Mucosa of rectum (tissue), 2 donors: ENCODE results near the gene N4BP2.

Experiments used
- H3K27ac ChIP-seq, 2 donors: one replicate each; pipeline ENCODE4 v1.7.0; 2013; ENCODE audit warnings: inconsistent platforms in 2 of 2, low read depth in 2 of 2, low read length in 2 of 2
- H3K27me3 ChIP-seq, 2 donors: one replicate each; pipeline ENCODE4 v1.7.0; 2013; ENCODE audit warnings: low read length in 2 of 2; ENCODE audit not compliant: control insufficient read depth in 2 of 2, insufficient read depth in 2 of 2
- H3K36me3 ChIP-seq, 2 donors: one replicate each; pipeline ENCODE4 v1.7.0; 2013; ENCODE audit warnings: low read length in 2 of 2; ENCODE audit not compliant: control insufficient read depth in 2 of 2, insufficient read depth in 2 of 2
- H3K4me1 ChIP-seq, 2 donors: one replicate each; pipeline ENCODE4 v1.7.0; 2013; ENCODE audit warnings: low read length in 2 of 2, mild to moderate bottlenecking in 1 of 2; ENCODE audit not compliant: control insufficient read depth in 2 of 2, insufficient read depth in 2 of 2
- H3K4me3 ChIP-seq, 2 donors: one replicate each; pipeline ENCODE4 v1.7.0; 2013; ENCODE audit warnings: low read length in 2 of 2
- H3K9ac ChIP-seq, 2 donors: one replicate each; pipeline ENCODE4 v1.7.0; 2013; ENCODE audit warnings: low read length in 2 of 2, low read depth in 1 of 2, mild to moderate bottlenecking in 1 of 2
- H3K9me3 ChIP-seq, 2 donors: one replicate each; pipeline ENCODE4 v1.7.0; 2013; ENCODE audit warnings: low read length in 2 of 2; ENCODE audit not compliant: control insufficient read depth in 2 of 2
- donor health status: healthy.
- donor health status: Normal muscosa, but diverticular disease.

The N4BP2 gene

GRCh38 chr4:40202474-40202873 is 145.8 kb downstream of the N4BP2 start:
- Histone ChIP-seq H3K9ac (peak overlapping the region in 1 of 2 donors; percentile 60), H3K4me3 (peak overlapping the region in 1 of 2 donors; percentile 33), H3K27ac (peak overlapping the region in 1 of 2 donors; percentile 87), H3K4me1 (peaks cover 0 to 11% of the 10 kb centered on the region in 2 donors), H3K36me3 (no peaks in the 10 kb centered on the region), H3K27me3 (no peaks in the 10 kb centered on the region), H3K9me3 (no peaks in the 10 kb centered on the region)

- no peaks in the 10 kb centered on the region for H3K36me3 ChIP-seq
- no peaks in the 10 kb centered on the region for H3K27me3 ChIP-seq
- peak overlapping the region in 1 of 2 donors; percentile 32 for H3K9ac ChIP-seq
- H3K9me3 ChIP-seq: no peaks in the 10 kb centered on the region
- H3K27ac ChIP-seq: peak overlapping the region; percentile 58 to 71
- peaks cover 0 to 11% of the 10 kb centered on the region in 2 donors for H3K4me1 ChIP-seq
- H3K4me3 ChIP-seq: peak overlapping the region in 1 of 2 donors; percentile 55
These were observed 148.0 kb downstream of the N4BP2 start for GRCh38 chr4:40204507-40205258.

GRCh38 chr4:40205259-40206198 is 148.9 kb downstream of the N4BP2 start:
- Histone ChIP-seq H3K9me3 (no peaks in the 10 kb centered on the region), H3K36me3 (no peaks in the 10 kb centered on the region), H3K27me3 (no peaks in the 10 kb centered on the region), H3K4me3 (peak overlapping the region in 1 of 2 donors; percentile 55), H3K9ac (peak overlapping the region in 1 of 2 donors; percentile 32), H3K27ac (peak overlapping the region; percentile 58 to 71), H3K4me1 (peaks cover 0 to 11% of the 10 kb centered on the region in 2 donors)

GRCh38 chr4:40206426-40206825 is 149.8 kb downstream of the N4BP2 start:
- H3K9me3 ChIP-seq: no peaks in the 10 kb centered on the region
- no peaks in the 10 kb centered on the region for H3K27me3 ChIP-seq
- peak overlapping the region in 1 of 2 donors; percentile 55 for H3K4me3 ChIP-seq
- H3K4me1 ChIP-seq: peaks cover 0 to 11% of the 10 kb centered on the region in 2 donors
- no peaks in the 10 kb centered on the region for H3K36me3 ChIP-seq
- peak overlapping the region; percentile 46 to 71 for H3K27ac ChIP-seq
- no peak overlapping the region for H3K9ac ChIP-seq
